Mesenchymal stem cell (in vitro differentiated cells and primary cell): ENCODE results near the gene B3GAT1.

Experiments used
- DNase-seq: peaks from one replicate; pipeline ENCODE4 v3.0.0-alpha.2; 2013
- H2AFZ ChIP-seq: one replicate; pipeline ENCODE4 v1.6.1; 2013; ENCODE audit warnings: low read depth, mild to moderate bottlenecking, control low read depth, inconsistent platforms, low read length, moderate library complexity
- H2AK5ac ChIP-seq: 2 replicates; pipeline ENCODE4 v1.6.1; 2013; ENCODE audit warnings: low read length, moderate library complexity, mild to moderate bottlenecking, inconsistent platforms; ENCODE audit not compliant: severe bottlenecking
- H2BK120ac ChIP-seq: one replicate; pipeline ENCODE4 v1.6.1; 2013; ENCODE audit warnings: low read depth, mild to moderate bottlenecking, inconsistent platforms, low read length, moderate library complexity
- H2BK12ac ChIP-seq, 2 experiments: one replicate each; pipeline ENCODE4 v1.6.1; 2013; ENCODE audit warnings: inconsistent platforms in 2 of 2, low read length in 2 of 2, mild to moderate bottlenecking in 2 of 2, moderate library complexity in 2 of 2, control low read depth in 1 of 2
- H2BK15ac ChIP-seq: one replicate; pipeline ENCODE4 v1.6.1; 2013; ENCODE audit warnings: mild to moderate bottlenecking, low read depth, inconsistent platforms; ENCODE audit not compliant: poor library complexity, severe bottlenecking
- H2BK5ac ChIP-seq: 2 replicates; pipeline ENCODE4 v1.6.1; 2013; ENCODE audit warnings: low read depth, mild to moderate bottlenecking, low read length, control low read depth, inconsistent platforms; ENCODE audit not compliant: poor library complexity, severe bottlenecking
- H3K14ac ChIP-seq, 2 experiments: one replicate each; pipeline ENCODE4 v1.6.1; 2013; ENCODE audit warnings: inconsistent platforms in 2 of 2, low read length in 2 of 2, control low read depth in 1 of 2, mild to moderate bottlenecking in 1 of 2, moderate library complexity in 1 of 2
- H3K18ac ChIP-seq, 2 experiments: one replicate each; pipeline ENCODE4 v1.6.1; 2013; ENCODE audit warnings: inconsistent platforms in 2 of 2, low read length in 2 of 2, control low read depth in 1 of 2, low read depth in 1 of 2, mild to moderate bottlenecking in 1 of 2
- H3K23ac ChIP-seq, 2 experiments: one replicate each; pipeline ENCODE4 v1.6.1; 2013; ENCODE audit warnings: inconsistent platforms in 2 of 2, low read length in 2 of 2, mild to moderate bottlenecking in 2 of 2, moderate library complexity in 2 of 2, control low read depth in 1 of 2
- H3K27ac ChIP-seq: 2 replicates; pipeline ENCODE4 v1.5.1; 2013; ENCODE audit warnings: mild to moderate bottlenecking, moderate library complexity, low read length, control low read depth, inconsistent platforms; ENCODE audit not compliant: poor library complexity, severe bottlenecking
- H3K27me3 ChIP-seq, 2 experiments: 2 replicates each; pipeline versions ENCODE4 v1.6.1 to v1.7.0; 2013; ENCODE audit warnings: low read length in 2 of 2, mild to moderate bottlenecking in 2 of 2, moderate library complexity in 2 of 2, control low read depth in 1 of 2, inconsistent platforms in 1 of 2; ENCODE audit not compliant: control insufficient read depth in 1 of 2, insufficient read depth in 1 of 2
- H3K36me3 ChIP-seq, 2 experiments: 2 replicates each; pipeline versions ENCODE4 v1.6.1 to v1.7.0; 2013; ENCODE audit warnings: low read length in 2 of 2, control low read depth in 1 of 2, inconsistent platforms in 1 of 2, low read depth in 1 of 2, mild to moderate bottlenecking in 1 of 2; ENCODE audit not compliant: insufficient read depth in 2 of 2, control insufficient read depth in 1 of 2
- H3K4ac ChIP-seq, 2 experiments: one replicate each; pipeline ENCODE4 v1.6.1; 2013; ENCODE audit warnings: inconsistent platforms in 2 of 2, low read length in 2 of 2, mild to moderate bottlenecking in 2 of 2, moderate library complexity in 2 of 2, control low read depth in 1 of 2, low read depth in 1 of 2
- H3K4me1 ChIP-seq: 2 replicates; pipeline ENCODE4 v1.6.1; 2013; ENCODE audit warnings: low read depth, low read length, control low read depth; ENCODE audit not compliant: control insufficient read depth, insufficient read depth
- H3K4me2 ChIP-seq: 2 replicates; pipeline ENCODE4 v1.6.1; 2013; ENCODE audit warnings: low read length, mild to moderate bottlenecking, inconsistent platforms; ENCODE audit not compliant: poor library complexity, severe bottlenecking
- H3K4me3 ChIP-seq, 2 experiments: 2 replicates each; pipeline versions ENCODE4 v1.5.1 to v1.7.0; 2013; ENCODE audit warnings: low read length in 2 of 2, mild to moderate bottlenecking in 2 of 2, control low read depth in 1 of 2, low read depth in 1 of 2; ENCODE audit not compliant: insufficient read depth in 1 of 2
- H3K79me1 ChIP-seq: replicated peaks from 2 replicates; pipeline ENCODE4 v1.6.1; 2013; ENCODE audit warnings: mild to moderate bottlenecking, control low read depth, low read length, inconsistent platforms; ENCODE audit not compliant: poor library complexity, severe bottlenecking
- H3K9ac ChIP-seq: 2 replicates; pipeline ENCODE4 v1.7.0; 2013; ENCODE audit warnings: mild to moderate bottlenecking, low read length, moderate library complexity
- H3K9me3 ChIP-seq: 2 replicates; pipeline ENCODE4 v1.7.0; 2013; ENCODE audit warnings: mild to moderate bottlenecking, low read length; ENCODE audit not compliant: control insufficient read depth
- H4K8ac ChIP-seq: one replicate; pipeline ENCODE4 v1.6.1; 2013; ENCODE audit warnings: inconsistent platforms, mild to moderate bottlenecking, low read length, moderate library complexity
- H4K91ac ChIP-seq: one replicate; pipeline ENCODE4 v1.6.1; 2013; ENCODE audit warnings: mild to moderate bottlenecking, low read length, inconsistent platforms
- WGBS: methylation state at CpG from one replicate; pipeline ENCODE4 v1.1.7; 2013; ENCODE audit warnings: mixed read lengths; 5-methylcytosine and 5-hydroxymethylcytosine counted together

The B3GAT1 gene

DNA sequence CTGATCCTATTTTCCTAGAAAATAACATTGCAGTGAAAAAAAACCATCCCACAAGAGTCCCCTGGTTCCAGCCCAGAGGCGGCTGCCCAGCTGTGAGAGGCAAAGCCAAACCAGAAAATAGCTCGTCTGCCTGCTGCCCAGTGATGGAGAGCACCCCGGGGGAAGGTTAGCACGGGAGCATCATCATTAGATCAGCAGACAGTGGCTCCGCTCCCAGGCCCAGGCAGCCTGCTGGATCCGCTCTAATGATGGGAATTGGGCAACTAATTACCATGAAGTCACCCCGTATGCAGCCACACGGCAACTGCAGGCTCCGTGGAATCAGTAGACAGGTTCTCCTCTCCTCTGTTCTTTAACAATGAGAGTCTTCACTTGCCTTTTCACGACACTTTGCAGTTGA is 17.1 kb upstream of the B3GAT1 start:
- Histone ChIP-seq H3K36me3 (no peaks in the 10 kb centered on the region), H2AFZ (no peak overlapping the region), H3K9ac (no peak overlapping the region), H3K79me1 (no peaks in the 10 kb centered on the region), H2BK120ac (no peak overlapping the region), H3K27ac (no peak overlapping the region), H3K4ac (no peak overlapping the region), H3K4me1 (no peaks in the 10 kb centered on the region), H3K18ac (no peak overlapping the region), H3K27me3 (peaks cover 0 to 3% of the 10 kb centered on the region in 2 experiments), H3K9me3 (peaks cover 2% of the 10 kb centered on the region), H3K4me3 (no peak overlapping the region), H2BK5ac (no peak overlapping the region), H3K14ac (no peak overlapping the region), H4K8ac (no peak overlapping the region), H4K91ac (no peak overlapping the region), H2BK15ac (no peak overlapping the region), H3K23ac (no peak overlapping the region), H2BK12ac (no peak overlapping the region), H2AK5ac (no peak overlapping the region), H3K4me2 (no peak overlapping the region)
- WGBS = 70% methylated on average over 10 of the region's 10 CpGs
- no peak for DNase-seq

DNA sequence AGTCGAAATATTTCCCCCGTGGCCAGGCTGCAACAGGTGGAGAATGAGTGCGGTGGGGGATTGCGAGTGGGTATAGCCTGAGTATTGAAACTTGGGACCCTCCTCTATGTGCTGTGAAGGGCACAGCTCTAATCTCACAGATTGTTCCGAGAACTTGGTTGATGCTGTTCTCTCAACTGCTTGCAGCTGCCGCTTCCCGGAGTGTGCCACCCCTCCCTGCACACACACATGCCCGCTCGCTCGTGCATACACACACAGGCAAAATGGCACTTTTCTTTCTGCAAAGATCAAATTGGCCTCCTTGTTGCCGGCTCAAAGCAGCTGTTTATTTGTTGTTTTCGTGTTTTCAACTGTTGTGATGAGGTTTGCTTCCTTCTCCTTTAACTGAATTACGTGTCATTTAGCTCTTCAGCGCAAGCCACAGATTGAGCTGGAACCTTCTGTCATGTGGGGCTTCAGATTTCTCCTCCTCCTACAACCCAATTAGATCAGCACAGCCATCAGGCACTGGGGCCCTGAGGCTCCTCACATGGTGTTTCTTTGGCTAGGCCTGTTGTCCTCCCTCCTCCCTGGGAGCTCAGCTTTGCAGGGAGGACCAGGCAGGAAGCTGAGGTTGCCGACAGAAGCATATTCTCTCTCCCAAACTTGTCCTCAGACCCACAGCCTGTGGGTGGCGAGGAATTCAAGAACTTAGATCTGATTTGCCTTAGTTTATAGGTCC is 13.9 kb upstream of the B3GAT1 start:
- Histone ChIP-seq H4K8ac (no peak overlapping the region), H3K4me2 (no peak overlapping the region), H3K79me1 (no peaks in the 10 kb centered on the region), H2BK12ac (no peak overlapping the region), H2AFZ (no peak overlapping the region), H3K23ac (no peak overlapping the region), H2BK5ac (no peak overlapping the region), H3K4me1 (no peaks in the 10 kb centered on the region), H4K91ac (no peak overlapping the region), H3K4ac (no peak overlapping the region), H3K27me3 (peaks cover 0 to 12% of the 10 kb centered on the region in 2 experiments), H3K36me3 (no peaks in the 10 kb centered on the region), H3K9me3 (peaks cover under 1% of the 10 kb centered on the region), H3K27ac (no peak overlapping the region), H3K14ac (no peak overlapping the region), H3K4me3 (no peak overlapping the region), H3K18ac (no peak overlapping the region), H2AK5ac (no peak overlapping the region), H2BK15ac (no peak overlapping the region), H3K9ac (no peak overlapping the region), H2BK120ac (no peak overlapping the region)
- DNase-seq = no peak
- 74% methylated on average over 12 of the region's 16 CpGs for whole genome bisulfite sequencing

DNA sequence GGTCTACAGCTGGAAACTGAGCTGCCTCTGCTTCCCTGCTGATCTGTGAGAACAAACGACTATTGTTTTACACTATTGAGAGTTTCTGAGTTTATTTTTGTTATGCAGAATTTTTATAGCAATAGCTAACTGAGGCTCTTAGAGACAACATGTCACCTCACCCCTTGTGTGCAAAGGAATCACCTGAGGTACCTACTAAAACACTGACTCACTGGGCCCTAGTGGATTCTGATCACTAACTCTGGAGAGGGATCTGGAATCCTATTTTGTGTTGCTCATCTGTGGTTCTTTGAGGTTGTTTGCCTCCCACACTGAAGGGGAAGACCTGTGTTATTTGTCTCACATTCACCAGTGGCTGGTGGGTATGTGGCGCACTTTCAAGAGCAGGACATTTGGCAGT is 13.4 kb upstream of the B3GAT1 start:
- Histone ChIP-seq H3K4ac (no peak overlapping the region), H2BK12ac (no peak overlapping the region), H3K4me1 (no peaks in the 10 kb centered on the region), H2AK5ac (no peak overlapping the region), H3K14ac (no peak overlapping the region), H3K9ac (no peak overlapping the region), H3K4me3 (no peak overlapping the region), H2AFZ (no peak overlapping the region), H3K36me3 (no peaks in the 10 kb centered on the region), H2BK5ac (no peak overlapping the region), H3K27me3 (peaks cover 0 to 12% of the 10 kb centered on the region in 2 experiments), H2BK15ac (no peak overlapping the region), H3K9me3 (no peaks in the 10 kb centered on the region), H4K8ac (no peak overlapping the region), H3K4me2 (no peak overlapping the region), H3K18ac (no peak overlapping the region), H3K27ac (no peak overlapping the region), H4K91ac (no peak overlapping the region), H2BK120ac (no peak overlapping the region), H3K23ac (no peak overlapping the region), H3K79me1 (no peaks in the 10 kb centered on the region)
- no peak for DNase-seq
- WGBS = 75% methylated on average over 1 of the region's 2 CpGs

DNA sequence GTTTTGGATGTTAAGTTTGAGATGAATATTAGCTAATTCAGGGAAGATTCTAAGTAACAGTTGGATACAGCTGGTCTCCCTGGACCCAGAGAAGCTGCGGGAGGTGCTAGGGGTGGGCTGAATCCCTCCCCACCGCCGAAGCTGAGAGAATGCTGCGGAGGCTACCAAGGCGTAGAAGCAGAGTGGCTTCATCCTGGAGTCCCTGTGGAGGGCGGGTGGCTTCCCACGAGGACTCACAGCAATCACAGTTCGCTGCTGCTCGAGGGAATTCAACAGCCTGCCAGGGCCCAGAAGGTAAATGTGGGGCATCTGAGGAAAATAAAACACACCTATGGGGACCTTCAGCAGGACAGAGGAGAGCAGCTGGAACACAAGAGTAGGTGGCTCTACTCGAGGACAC is 11.1 kb upstream of the B3GAT1 start:
- no peak overlapping the region for H2BK5ac ChIP-seq
- H3K4ac ChIP-seq = no peak overlapping the region
- no peak overlapping the region for H2BK12ac ChIP-seq
- no peak overlapping the region for H2BK15ac ChIP-seq
- H2AFZ ChIP-seq = no peak overlapping the region
- H3K27me3 ChIP-seq = peaks cover 0 to 12% of the 10 kb centered on the region in 2 experiments
- H3K27ac ChIP-seq = no peak overlapping the region
- no peak overlapping the region for H4K91ac ChIP-seq
- H3K14ac ChIP-seq = no peak overlapping the region
- no peak overlapping the region for H3K4me3 ChIP-seq
- no peaks in the 10 kb centered on the region for H3K4me1 ChIP-seq
- 79% methylated on average over 10 of the region's 10 CpGs for WGBS
- H3K36me3 ChIP-seq = no peaks in the 10 kb centered on the region
- H2BK120ac ChIP-seq = no peak overlapping the region
- no peak overlapping the region for H3K18ac ChIP-seq
- no peak overlapping the region for H3K4me2 ChIP-seq
- DNase-seq = no peak
- no peak overlapping the region for H2AK5ac ChIP-seq
- H3K9ac ChIP-seq = no peak overlapping the region
- H4K8ac ChIP-seq = no peak overlapping the region
- H3K9me3 ChIP-seq = no peaks in the 10 kb centered on the region
- no peaks in the 10 kb centered on the region for H3K79me1 ChIP-seq
- no peak overlapping the region for H3K23ac ChIP-seq
